ENCODE data around the gene MET. TPM values are rescaled to one million over a fixed set of nuclear protein-coding genes. Genes with fewer than 3 reads are reported as not detected.

MET gene
- total and polyA plus RNA-seq, 4 donors = 10.2 to 41.9 (median 25.4) TPM

- no peak for TF ChIP-seq SP1 (IDR thresholded peaks at IDR 0.05)
- TF ChIP-seq HNF4G (IDR thresholded peaks at IDR 0.05) = no peak
- no peak for TF ChIP-seq JUND (IDR thresholded peaks at IDR 0.05)
- no peak for TF ChIP-seq MAX (IDR thresholded peaks at IDR 0.05)
These were observed 56.4 kb downstream of the MET start (continued) for GRCh38 chr7:116728413-116728812.

GRCh38 chr7:116730097-116731022 is 58.4 kb downstream of the MET start:
- Histone ChIP-seq H3K4me3 (ENCODE audit: low read depth in 1 of 3, low read length in 3 of 3) (no peak overlapping the region), H3K27me3 (ENCODE audit: control insufficient read depth in 4 of 4, insufficient read depth in 4 of 4, low read length in 3 of 4) (no peaks in the 10 kb centered on the region), H3K9ac (ENCODE audit: low read depth in 1 of 2, low read length in 2 of 2) (peak overlapping the region in 1 of 2 donors; percentile 31), H3K9me3 (ENCODE audit: control insufficient read depth in 4 of 4, low read length in 3 of 4) (no peaks in the 10 kb centered on the region), H3K4me1 (ENCODE audit: control insufficient read depth in 4 of 4, insufficient read depth in 4 of 4, low read length in 3 of 4) (peaks cover 7 to 66% (median 47%) of the 10 kb centered on the region in 4 donors), H3K27ac (ENCODE audit: low read depth in 1 of 2, low read length in 2 of 2) (peak overlapping the region; percentile 80 to 89), H3K36me3 (ENCODE audit: control insufficient read depth in 4 of 4, insufficient read depth in 3 of 4, low read depth in 1 of 4, low read length in 3 of 4) (peaks cover 0 to 5% (median 0%) of the 10 kb centered on the region in 4 donors)
- TF ChIP-seq ATF3 (IDR thresholded peaks at IDR 0.05) (no peak), YY1 (IDR thresholded peaks at IDR 0.05) (no peak), NR2F2 (IDR thresholded peaks at IDR 0.05) (no peak), TAF1 (conservative IDR thresholded peaks at IDR 0.05) (no peak), HNF4G (IDR thresholded peaks at IDR 0.05) (no peak), EGR1 (IDR thresholded peaks at IDR 0.05; ENCODE audit: low read depth in 2 of 2) (no peak), RXRA (IDR thresholded peaks at IDR 0.05) (no peak)
- 88% methylated on average over 9 of the region's 9 CpGs for WGBS
- DNase-seq (ENCODE audit: low spot score) = no peak

GRCh38 chr7:116731023-116731395 is 59.0 kb downstream of the MET start:
- Histone ChIP-seq H3K27me3 (ENCODE audit: control insufficient read depth in 4 of 4, insufficient read depth in 4 of 4, low read length in 3 of 4) (no peaks in the 10 kb centered on the region), H3K9ac (ENCODE audit: low read depth in 1 of 2, low read length in 2 of 2) (peak overlapping the region; percentile 33 to 37), H3K36me3 (ENCODE audit: control insufficient read depth in 4 of 4, insufficient read depth in 3 of 4, low read depth in 1 of 4, low read length in 3 of 4) (peaks cover 0 to 6% (median 0%) of the 10 kb centered on the region in 4 donors), H3K4me3 (ENCODE audit: low read depth in 1 of 3, low read length in 3 of 3) (peak overlapping the region; percentile 7 to 38 (median 36)), H3K27ac (ENCODE audit: low read depth in 1 of 2, low read length in 2 of 2) (peak overlapping the region; percentile 80 to 89), H3K9me3 (ENCODE audit: control insufficient read depth in 4 of 4, low read length in 3 of 4) (no peaks in the 10 kb centered on the region), H3K4me1 (ENCODE audit: control insufficient read depth in 4 of 4, insufficient read depth in 4 of 4, low read length in 3 of 4) (peaks cover 6 to 66% (median 47%) of the 10 kb centered on the region in 4 donors)
- TF ChIP-seq NR2F2 (IDR thresholded peaks at IDR 0.05) (no peak), ATF3 (IDR thresholded peaks at IDR 0.05) (no peak), RXRA (IDR thresholded peaks at IDR 0.05) (peak; percentile 33 to 47), REST (IDR thresholded peaks at IDR 0.05) (no peak), HNF4G (IDR thresholded peaks at IDR 0.05) (no peak), GABPA (IDR thresholded peaks at IDR 0.05 in 1 of 2, conservative IDR thresholded peaks at IDR 0.05 in 1 of 2) (no peak), HNF4A (conservative IDR thresholded peaks at IDR 0.05) (peak in 1 of 2 donors; percentile 19), FOXA1 (IDR thresholded peaks at IDR 0.05) (no peak), JUND (IDR thresholded peaks at IDR 0.05) (peak in 1 of 2 donors; percentile 10), ZBTB33 (IDR thresholded peaks at IDR 0.05) (no peak), YY1 (IDR thresholded peaks at IDR 0.05) (no peak), MAX (IDR thresholded peaks at IDR 0.05) (no peak), FOXA2 (IDR thresholded peaks at IDR 0.05) (no peak), TAF1 (conservative IDR thresholded peaks at IDR 0.05) (no peak), SP1 (IDR thresholded peaks at IDR 0.05) (no peak), EGR1 (IDR thresholded peaks at IDR 0.05; ENCODE audit: low read depth in 2 of 2) (no peak), RAD21 (IDR thresholded peaks at IDR 0.05) (peak in 1 of 2 donors; percentile 22), CTCF (IDR thresholded peaks at IDR 0.05; ENCODE audit: low read depth, low read length, missing input control) (no peak)
- no peak for DNase-seq (ENCODE audit: low spot score)
- 41% methylated on average over 1 of the region's 1 CpG for WGBS
